Measurements from ENCODE around the gene RHBDL3.
"Not testable (repeated sequence)": the region's sequence is repeated elsewhere in the genome, so short reads cannot be mapped to it uniquely, and the experiment has no call there.

Gene RHBDL3

GRCh38 chr17:32265192-32265923, at the start of gene RHBDL3:
RHBDL3 (plus strand) TSS chr17:32265832; CDS start chr17:32266190, 358 bp downstream.
- DNase-seq: peak; percentile 33

- peak; percentile 3 for DNase-seq
Observed at GRCh38 chr17:32222621-32223020, 43.0 kb upstream of the RHBDL3 start.

- DNase-seq: no peak
Observed at GRCh38 chr17:32223703-32224102, 41.9 kb upstream of the RHBDL3 start.

GRCh38 chr17:32226886-32227285, 38.7 kb upstream of the RHBDL3 start:
- DNase-seq: no peak

- DNase-seq: no peak
Observed at GRCh38 chr17:32227910-32228309, 37.7 kb upstream of the RHBDL3 start.

GRCh38 chr17:32235588-32235987, 30.0 kb upstream of the RHBDL3 start:
- DNase-seq: no peak

- no peak for DNase-seq
Observed at GRCh38 chr17:32239456-32239855, 26.2 kb upstream of the RHBDL3 start.

GRCh38 chr17:32240750-32241149, 24.9 kb upstream of the RHBDL3 start:
- no peak for DNase-seq

- DNase-seq: peak; percentile 47
Observed at GRCh38 chr17:32241640-32242039, 24.0 kb upstream of the RHBDL3 start.

- DNase-seq: no peak
Observed at GRCh38 chr17:32249475-32249874, 16.2 kb upstream of the RHBDL3 start.

GRCh38 chr17:32253117-32253611, 12.5 kb upstream of the RHBDL3 start:
- DNase-seq: peak; percentile 63

GRCh38 chr17:32256012-32256700, 9.5 kb upstream of the RHBDL3 start:
- no peak for DNase-seq

- no peak for DNase-seq
Observed at GRCh38 chr17:32256701-32257019, 9.0 kb upstream of the RHBDL3 start.

- no peak for DNase-seq
Observed at GRCh38 chr17:32258383-32259140, 7.1 kb upstream of the RHBDL3 start.

- no peak for DNase-seq
Observed at GRCh38 chr17:32259586-32259985, 6.0 kb upstream of the RHBDL3 start.

- no peak for DNase-seq
Observed at GRCh38 chr17:32261417-32261736, 4.3 kb upstream of the RHBDL3 start.

GRCh38 chr17:32261936-32262510, 3.6 kb upstream of the RHBDL3 start:
- no peak for DNase-seq

GRCh38 chr17:32263515-32263914, 2.1 kb upstream of the RHBDL3 start:
- DNase-seq: not testable (repeated sequence)

GRCh38 chr17:32264140-32264799, 1.4 kb upstream of the RHBDL3 start:
- DNase-seq: no peak

GRCh38 chr17:32264823-32265191, 825 bp upstream of the RHBDL3 start:
- DNase-seq: no peak

- no peak for DNase-seq
Observed at GRCh38 chr17:32266051-32266388, 388 bp downstream of the RHBDL3 start.

GRCh38 chr17:32266389-32267301, 1.0 kb downstream of the RHBDL3 start:
- peak; percentile 43 for DNase-seq
